ENCODE measurements around the gene TECR. TPM values are rescaled to one million over a fixed set of nuclear protein-coding genes. Genes with fewer than 3 reads are reported as not detected.

Gene TECR
- total RNA-seq, 1 donor from 2014 or later: 57.7 TPM

GRCh38 chr19:14526423-14526822 is 3.0 kb upstream of the TECR start:
- DNase-seq (ENCODE audit: low read depth): no peak
- no peak for TF ChIP-seq CTCF (conservative IDR thresholded peaks at IDR 0.05; ENCODE audit: low read depth, low read length)
- H3K4me3 ChIP-seq (ENCODE audit: low read depth, low read length): no peak overlapping the region

- TF ChIP-seq CTCF (conservative IDR thresholded peaks at IDR 0.05; ENCODE audit: low read depth, low read length): no peak
- H3K4me3 ChIP-seq (ENCODE audit: low read depth, low read length): peak overlapping the region; percentile 72
- DNase-seq (ENCODE audit: low read depth): no peak
Observed at GRCh38 chr19:14528419-14529253, 758 bp upstream of the TECR start.

- no peak for DNase-seq (ENCODE audit: low read depth)
- H3K4me3 ChIP-seq (ENCODE audit: low read depth, low read length): peak overlapping the region; percentile 89
- no peak for TF ChIP-seq CTCF (conservative IDR thresholded peaks at IDR 0.05; ENCODE audit: low read depth, low read length)
Observed at GRCh38 chr19:14530005-14530348, 583 bp downstream of the TECR start.

GRCh38 chr19:14530506-14530905 is 1.1 kb downstream of the TECR start:
- DNase-seq (ENCODE audit: low read depth): no peak
- TF ChIP-seq CTCF (conservative IDR thresholded peaks at IDR 0.05; ENCODE audit: low read depth, low read length): no peak
- H3K4me3 ChIP-seq (ENCODE audit: low read depth, low read length): peak overlapping the region; percentile 89

GRCh38 chr19:14533450-14533849 is 4.1 kb downstream of the TECR start:
- no peak for TF ChIP-seq CTCF (conservative IDR thresholded peaks at IDR 0.05; ENCODE audit: low read depth, low read length)
- DNase-seq (ENCODE audit: low read depth): no peak
- no peak overlapping the region for H3K4me3 ChIP-seq (ENCODE audit: low read depth, low read length)

- H3K4me3 ChIP-seq (ENCODE audit: low read depth, low read length): no peak overlapping the region
- TF ChIP-seq CTCF (conservative IDR thresholded peaks at IDR 0.05; ENCODE audit: low read depth, low read length): no peak
- DNase-seq (ENCODE audit: low read depth): no peak
Observed at GRCh38 chr19:14536926-14537692, 7.7 kb downstream of the TECR start.

Measured in epithelial cell of proximal tubule (primary cell).